Measurements from ENCODE around the gene DSTN.

DNA sequence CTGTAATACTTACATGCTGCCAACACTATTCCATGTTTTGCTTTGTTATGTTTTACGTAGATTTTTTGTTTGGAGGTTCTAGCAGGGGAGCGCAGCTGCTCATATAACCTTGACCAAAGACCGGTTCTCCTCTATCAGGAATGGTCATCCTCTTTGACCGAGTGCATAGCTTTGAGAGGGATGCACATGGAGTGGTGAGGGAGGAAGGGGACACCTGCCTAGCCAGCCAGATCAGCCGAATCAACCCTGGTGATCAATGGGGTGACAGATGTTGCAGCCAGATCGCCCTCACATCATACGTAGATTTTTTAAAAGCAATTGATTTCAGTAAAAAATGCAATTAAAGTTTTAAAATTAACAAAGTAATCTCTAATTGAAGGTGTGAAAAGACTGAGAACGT is 6.3 kb downstream of the DSTN start:
- no peak for TF ChIP-seq ARNTL (CRISPR knock-in tag; IDR thresholded peaks at IDR 0.05; ENCODE audit: borderline replicate concordance, low read depth)
- TF ChIP-seq ZNF565 (CRISPR knock-in tag; conservative IDR thresholded peaks at IDR 0.05; ENCODE audit: low read depth): no peak
- no peak for TF ChIP-seq ZFP30 (CRISPR knock-in tag; IDR thresholded peaks at IDR 0.05)
- TF ChIP-seq, protein P1, sequence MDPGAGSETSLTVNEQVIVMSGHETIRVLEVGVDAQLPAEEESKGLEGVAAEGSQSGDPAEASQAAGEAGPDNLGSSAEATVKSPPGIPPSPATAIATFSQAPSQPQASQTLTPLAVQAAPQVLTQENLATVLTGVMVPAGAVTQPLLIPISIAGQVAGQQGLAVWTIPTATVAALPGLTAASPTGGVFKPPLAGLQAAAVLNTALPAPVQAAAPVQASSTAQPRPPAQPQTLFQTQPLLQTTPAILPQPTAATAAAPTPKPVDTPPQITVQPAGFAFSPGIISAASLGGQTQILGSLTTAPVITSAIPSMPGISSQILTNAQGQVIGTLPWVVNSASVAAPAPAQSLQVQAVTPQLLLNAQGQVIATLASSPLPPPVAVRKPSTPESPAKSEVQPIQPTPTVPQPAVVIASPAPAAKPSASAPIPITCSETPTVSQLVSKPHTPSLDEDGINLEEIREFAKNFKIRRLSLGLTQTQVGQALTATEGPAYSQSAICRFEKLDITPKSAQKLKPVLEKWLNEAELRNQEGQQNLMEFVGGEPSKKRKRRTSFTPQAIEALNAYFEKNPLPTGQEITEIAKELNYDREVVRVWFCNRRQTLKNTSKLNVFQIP (CRISPR knock-in tag; IDR thresholded peaks at IDR 0.05; ENCODE audit: borderline replicate concordance, low read depth): no peak
- no peak for TF ChIP-seq ZFP3 (CRISPR knock-in tag; IDR thresholded peaks at IDR 0.05)
- no peak for TF ChIP-seq CSDC2 (CRISPR knock-in tag; IDR thresholded peaks at IDR 0.05)
- TF ChIP-seq, protein P2, sequence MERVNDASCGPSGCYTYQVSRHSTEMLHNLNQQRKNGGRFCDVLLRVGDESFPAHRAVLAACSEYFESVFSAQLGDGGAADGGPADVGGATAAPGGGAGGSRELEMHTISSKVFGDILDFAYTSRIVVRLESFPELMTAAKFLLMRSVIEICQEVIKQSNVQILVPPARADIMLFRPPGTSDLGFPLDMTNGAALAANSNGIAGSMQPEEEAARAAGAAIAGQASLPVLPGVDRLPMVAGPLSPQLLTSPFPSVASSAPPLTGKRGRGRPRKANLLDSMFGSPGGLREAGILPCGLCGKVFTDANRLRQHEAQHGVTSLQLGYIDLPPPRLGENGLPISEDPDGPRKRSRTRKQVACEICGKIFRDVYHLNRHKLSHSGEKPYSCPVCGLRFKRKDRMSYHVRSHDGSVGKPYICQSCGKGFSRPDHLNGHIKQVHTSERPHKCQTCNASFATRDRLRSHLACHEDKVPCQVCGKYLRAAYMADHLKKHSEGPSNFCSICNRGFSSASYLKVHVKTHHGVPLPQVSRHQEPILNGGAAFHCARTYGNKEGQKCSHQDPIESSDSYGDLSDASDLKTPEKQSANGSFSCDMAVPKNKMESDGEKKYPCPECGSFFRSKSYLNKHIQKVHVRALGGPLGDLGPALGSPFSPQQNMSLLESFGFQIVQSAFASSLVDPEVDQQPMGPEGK (CRISPR knock-in tag; IDR thresholded peaks at IDR 0.05; ENCODE audit: borderline replicate concordance): no peak
- TF ChIP-seq, protein P3, sequence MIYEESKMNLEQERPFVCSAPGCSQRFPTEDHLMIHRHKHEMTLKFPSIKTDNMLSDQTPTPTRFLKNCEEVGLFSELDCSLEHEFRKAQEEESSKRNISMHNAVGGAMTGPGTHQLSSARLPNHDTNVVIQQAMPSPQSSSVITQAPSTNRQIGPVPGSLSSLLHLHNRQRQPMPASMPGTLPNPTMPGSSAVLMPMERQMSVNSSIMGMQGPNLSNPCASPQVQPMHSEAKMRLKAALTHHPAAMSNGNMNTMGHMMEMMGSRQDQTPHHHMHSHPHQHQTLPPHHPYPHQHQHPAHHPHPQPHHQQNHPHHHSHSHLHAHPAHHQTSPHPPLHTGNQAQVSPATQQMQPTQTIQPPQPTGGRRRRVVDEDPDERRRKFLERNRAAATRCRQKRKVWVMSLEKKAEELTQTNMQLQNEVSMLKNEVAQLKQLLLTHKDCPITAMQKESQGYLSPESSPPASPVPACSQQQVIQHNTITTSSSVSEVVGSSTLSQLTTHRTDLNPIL (CRISPR knock-in tag; IDR thresholded peaks at IDR 0.05; ENCODE audit: low read depth): no peak
- no peak for TF ChIP-seq PPARA (CRISPR knock-in tag; IDR thresholded peaks at IDR 0.05; ENCODE audit: borderline replicate concordance)
